Measurements from ENCODE around the gene CD8B.

Gene CD8B

GRCh38 chr2:86794861-86795260 is 66.8 kb downstream of the CD8B start:
- no peak for DNase-seq

- no peak for DNase-seq
Measured at GRCh38 chr2:86793752-86794151, 67.9 kb downstream of the CD8B start.

- no peak for DNase-seq
Measured at GRCh38 chr2:86791573-86791972, 70.1 kb downstream of the CD8B start.

- peak in 1 of 6 experiments; percentile 32 for DNase-seq
Measured at GRCh38 chr2:86790676-86791572, 70.8 kb downstream of the CD8B start, which contains the start of gene CD8A. Gene CD8A (minus strand): TSS chr2:86790913. CDS start chr2:86790825, 88 bp downstream.

GRCh38 chr2:86790134-86790675 is 71.5 kb downstream of the CD8B start:
- DNase-seq: peak in 1 of 6 experiments; percentile 17

GRCh38 chr2:86789687-86790133 is 72.0 kb downstream of the CD8B start:
- no peak for DNase-seq

GRCh38 chr2:86788881-86789686 is 72.6 kb downstream of the CD8B start:
- no peak for DNase-seq

- no peak for DNase-seq
Measured at GRCh38 chr2:86788165-86788564, 73.5 kb downstream of the CD8B start.

- no peak for DNase-seq
Measured at GRCh38 chr2:86787736-86788135, 74.0 kb downstream of the CD8B start.

GRCh38 chr2:86786001-86786536 is 75.6 kb downstream of the CD8B start:
- no peak for DNase-seq

- DNase-seq: no peak
Measured at GRCh38 chr2:86785456-86785855, 76.2 kb downstream of the CD8B start.

- DNase-seq: no peak
Measured at GRCh38 chr2:86783615-86784339, 77.9 kb downstream of the CD8B start.

- DNase-seq: no peak
Measured at GRCh38 chr2:86782748-86783147, 78.9 kb downstream of the CD8B start.

- DNase-seq: no peak
Measured at GRCh38 chr2:86781363-86781762, 80.3 kb downstream of the CD8B start.

GRCh38 chr2:86779971-86780370 is 81.7 kb downstream of the CD8B start:
- DNase-seq: no peak

GRCh38 chr2:86778957-86779356 is 82.7 kb downstream of the CD8B start:
- no peak for DNase-seq

- DNase-seq: no peak
Measured at GRCh38 chr2:86776532-86776931, 85.2 kb downstream of the CD8B start.

GRCh38 chr2:86775338-86775737 is 86.3 kb downstream of the CD8B start:
- no peak for DNase-seq

GRCh38 chr2:86774862-86775261 is 86.8 kb downstream of the CD8B start:
- DNase-seq: no peak

GRCh38 chr2:86772611-86773010 is 89.1 kb downstream of the CD8B start:
- no peak for DNase-seq

- no peak for DNase-seq
Measured at GRCh38 chr2:86770816-86771301, 90.8 kb downstream of the CD8B start.

GRCh38 chr2:86769838-86770237 is 91.8 kb downstream of the CD8B start:
- no peak for DNase-seq

All from stimulated activated naive CD4-positive, alpha-beta T cell (primary cell).